B cell (primary cell): ENCODE measurements around the gene ADIPOR1. TPM values are rescaled to one million over a fixed set of nuclear protein-coding genes. Genes with fewer than 3 reads are reported as not detected.
A peak's percentile ranks its signal among the peaks of the same experiment; 100 is the strongest.

ENCODE experiments used
- ATAC-seq: fragments of 200-7000 bp; cut with Tn5 transposase; one replicate; pipeline ENCODE4 v1.10.0; 2021; ENCODE audit warnings: low read depth, mild to moderate bottlenecking, moderate number of reproducible peaks, moderate library complexity
- CTCF ChIA-PET: fragments of 350-600 bp; sonication (Branson Sonifier 250); formaldehyde crosslinking; loops from one replicate; lab custom pipeline; 2021; ENCODE audit warnings: antibody characterized with exemption, inconsistent platforms; lab: Charles Lee
- POLR2A ChIA-PET: fragments of 350-600 bp; sonication (Branson Sonifier 250); formaldehyde crosslinking; loops from one replicate; lab custom pipeline; 2021; ENCODE audit warnings: antibody characterized with exemption; lab: Charles Lee
- DNase-seq: peaks from one replicate; pipeline ENCODE4 v3.0.0; 2013
- H2AFZ ChIP-seq: 2 replicates; pipeline ENCODE4 v1.6.1; 2012; ENCODE audit warnings: mild to moderate bottlenecking, low read depth, low read length; ENCODE audit not compliant: insufficient read depth, poor library complexity, severe bottlenecking
- H3K27ac ChIP-seq, 2 donors: 1 replicate in 1 of 2; 2 replicates in 1 of 2; pipeline ENCODE4 v1.5.1; 2012 to 2013; ENCODE audit warnings: low read length in 2 of 2, mild to moderate bottlenecking in 2 of 2, moderate library complexity in 1 of 2
- H3K27me3 ChIP-seq, 4 experiments: fragments of 200-600 bp in 1 of 4; sonication (generic) in 1 of 4; replicated peaks in 1 of 4; 1 replicate in 2 of 4; 2 replicates in 2 of 4; pipeline versions ENCODE4 v1.6.1 to v1.7.0; 2013 to 2016; ENCODE audit warnings: low read length in 3 of 4, mild to moderate bottlenecking in 2 of 4, mixed read lengths in 1 of 4, moderate library complexity in 1 of 4; ENCODE audit not compliant: insufficient read depth in 4 of 4, control insufficient read depth in 3 of 4; ENCODE audit errors: control extremely low read depth in 1 of 4
- H3K36me3 ChIP-seq, 2 experiments: replicated peaks in 1 of 2; 1 replicate in 1 of 2; 2 replicates in 1 of 2; pipeline versions ENCODE4 v1.6.1 to v1.7.1; 2013; ENCODE audit warnings: low read length in 1 of 2; ENCODE audit not compliant: insufficient read depth in 2 of 2, control insufficient read depth in 1 of 2; ENCODE audit errors: control extremely low read depth in 1 of 2, extremely low read depth in 1 of 2
- H3K4me1 ChIP-seq, 2 donors: fragments of 200-600 bp in 1 of 2; sonication (generic) in 1 of 2; 1 replicate in 1 of 2; 2 replicates in 1 of 2; pipeline versions ENCODE4 v1.5.1 to v1.6.1; 2013 to 2017; ENCODE audit warnings: low read length in 2 of 2; ENCODE audit not compliant: control insufficient read depth in 2 of 2, insufficient read depth in 2 of 2
- H3K4me2 ChIP-seq: replicated peaks from 2 replicates; pipeline ENCODE3; 2012; ENCODE audit warnings: mild to moderate bottlenecking, low read depth, low read length; ENCODE audit not compliant: poor library complexity, severe bottlenecking
- H3K4me3 ChIP-seq, 5 experiments: fragments of 200-600 bp in 1 of 5; sonication (generic) in 1 of 5; 1 replicate in 3 of 5; 2 replicates in 2 of 5; pipeline versions ENCODE4 v1.5.1 to v1.7.0; 2011 to 2016; ENCODE audit warnings: low read length in 4 of 5, mild to moderate bottlenecking in 4 of 5, low read depth in 2 of 5, control low read depth in 1 of 5, moderate library complexity in 1 of 5; ENCODE audit not compliant: insufficient read depth in 1 of 5; ENCODE audit errors: control extremely low read depth in 1 of 5, extremely low read depth in 1 of 5
- H3K79me2 ChIP-seq: fragments of 200-600 bp; sonication (generic); one replicate; pipeline ENCODE4 v1.6.0; 2016; ENCODE audit warnings: low read length; ENCODE audit not compliant: control insufficient read depth, insufficient read depth
- H3K9ac ChIP-seq: fragments of 200-600 bp; sonication (generic); 2 replicates; pipeline ENCODE4 v1.6.1; 2017; ENCODE audit warnings: mild to moderate bottlenecking, low read length, moderate library complexity
- H3K9me3 ChIP-seq, 3 donors: one replicate each; pipeline versions ENCODE4 v1.6.1 to v1.7.1; 2013; ENCODE audit warnings: low read length in 2 of 3; ENCODE audit not compliant: control insufficient read depth in 2 of 3, insufficient read depth in 1 of 3; ENCODE audit errors: control extremely low read depth in 1 of 3
- H4K20me1 ChIP-seq: 2 replicates; pipeline ENCODE4 v1.6.0; 2012; ENCODE audit warnings: mild to moderate bottlenecking, low read length; ENCODE audit not compliant: insufficient read depth, control insufficient read depth, poor library complexity, severe bottlenecking
- H3K27ac Mint-ChIP-seq: one replicate; pipeline ENCODE4 v1.8.0; 2021; ENCODE audit warnings: mixed read lengths
- H3K27me3 Mint-ChIP-seq: one replicate; pipeline ENCODE4 v1.8.0; 2021; ENCODE audit warnings: mixed read lengths
- H3K4me1 Mint-ChIP-seq: one replicate; pipeline ENCODE4 v1.8.0; 2021; ENCODE audit warnings: mixed read lengths
- H3K4me3 Mint-ChIP-seq: one replicate; pipeline ENCODE4 v1.8.0; 2021; ENCODE audit warnings: mixed read lengths
- H3K9me3 Mint-ChIP-seq: one replicate; pipeline ENCODE4 v1.8.0; 2022; ENCODE audit warnings: mixed read lengths; ENCODE audit not compliant: insufficient read depth
- EZH2 ChIP-seq: IDR thresholded peaks from 2 replicates; pipeline ENCODE4 v1.6.1; 2012; ENCODE audit warnings: borderline replicate concordance, low read depth, mild to moderate bottlenecking, moderate library complexity, low read length; ENCODE audit not compliant: insufficient read depth, poor library complexity, severe bottlenecking
- WGBS: methylation state at CpG from one replicate; pipeline ENCODE4 v1.1.5; 2013; ENCODE audit warnings: missing lambda C conversion rate; ENCODE audit not compliant: insufficient coverage; 5-methylcytosine and 5-hydroxymethylcytosine counted together
- intact Hi-C: fragments of 100-400 bp; cut with micrococcal nuclease; formaldehyde crosslinking; loops from one replicate; pipeline ENCODE4 v1.10.0; 2022
- polyA plus RNA-seq: library from polyadenylated mRNA; depleted of rRNA; stranded (reverse); fragments of >200 nt; gene quantifications from 2 replicates; pipeline ENCODE4 v1.2.3, GENCODE V29; 2012
- total RNA-seq, 2 donors: library from RNA; stranded (reverse); fragments of 120-200 nt in 1 of 2; gene quantifications; 1 replicate in 1 of 2; 2 replicates in 1 of 2; pipeline versions ENCODE4 v1.2.3 to v1.2.4, GENCODE V29; 2013 to 2022
- TF ChIP-seq, protein P1 (sequence below): fragments of 200-600 bp; IDR thresholded peaks from one replicate; pipeline ENCODE4 v1.8.0; 2022; ENCODE audit warnings: antibody characterized with exemption, mild to moderate bottlenecking

The ADIPOR1 gene
- total and polyA plus RNA-seq, 2 donors (not counting 1 experiment from before 2014, with no cell fraction given), result 44.2 to 49.5 TPM

DNA sequence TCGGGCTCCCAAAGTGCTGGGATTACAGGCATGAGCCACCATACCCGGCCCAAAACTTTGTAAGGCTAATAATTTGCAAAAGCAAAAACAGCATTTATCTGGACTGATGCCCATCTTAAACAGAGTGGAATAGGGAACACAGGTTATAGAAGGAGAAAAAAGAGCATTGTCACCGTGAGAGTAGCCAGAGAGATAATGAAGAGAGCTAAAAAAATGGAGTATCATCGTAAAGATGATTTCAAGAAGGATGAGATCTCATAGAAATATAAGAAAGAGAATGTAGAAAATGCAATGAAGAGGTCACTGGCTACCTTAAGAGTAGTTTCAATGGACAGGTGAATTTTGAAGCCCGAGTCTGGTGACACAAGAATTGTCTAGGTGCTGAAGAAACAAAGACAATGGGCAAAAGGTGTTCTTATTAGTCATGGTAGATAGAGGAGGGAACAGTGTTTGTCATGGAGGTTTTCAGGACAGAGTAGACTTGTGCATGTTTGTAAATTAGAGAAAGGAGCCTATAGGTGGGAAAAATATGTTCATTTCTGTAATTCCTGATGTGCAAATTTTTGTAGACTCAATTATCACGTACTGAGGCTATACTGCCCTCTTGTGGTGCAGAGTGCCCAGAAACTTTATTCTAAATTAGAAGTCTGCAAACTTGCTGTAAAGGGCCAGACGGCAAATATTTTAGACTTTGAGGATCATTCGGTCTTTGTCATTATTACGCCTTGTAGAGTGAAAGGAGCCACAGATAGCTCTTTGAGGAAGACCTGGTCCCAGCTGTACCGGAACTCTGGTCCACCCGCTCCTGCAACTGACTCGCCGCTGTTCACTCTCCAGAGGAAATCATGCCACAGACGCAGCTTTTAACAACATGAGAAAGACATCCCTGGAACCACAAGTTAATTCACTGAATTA, 41.0 kb upstream of the ADIPOR1 start:
- Histone ChIP-seq H3K4me3 (peak overlapping the region in 3 of 5 experiments; percentile 32 to 40 (median 37)), H3K4me1 (peaks cover 14 to 15% of the 10 kb centered on the region in 2 donors), H4K20me1 (no peaks in the 10 kb centered on the region), H3K79me2 (no peaks in the 10 kb centered on the region), H3K4me2 (peak overlapping the region; percentile 71), H3K9me3 (no peaks in the 10 kb centered on the region), H3K27me3 (no peaks in the 10 kb centered on the region), H3K36me3 (no peaks in the 10 kb centered on the region), H2AFZ (peak overlapping the region; percentile 89), H3K9ac (peak overlapping the region; percentile 56), H3K27ac (peak overlapping the region; percentile 57 to 64)
- intact Hi-C loops, result loop anchor here (1.0 to 2.0 kb wide), 4 partner anchors 30 to 249 kb away; partner anchors contain the start of gene RABIF
- H3K4me1 Mint-ChIP-seq, result peaks cover 16% of the 10 kb centered on the region
- CTCF ChIA-PET, result interaction anchor here (0.5 to 5.1 kb wide), 31 partner anchors 9 to 1610 kb away, joined by 3 to 48 read pairs (median 4); partner anchors contain the start of genes CYB5R1, RABIF and TMEM183A
- peak overlapping the region; percentile 83 for H3K27ac Mint-ChIP-seq
- H3K4me3 Mint-ChIP-seq, result peak overlapping the region; percentile 72
- peaks cover 4% of the 10 kb centered on the region for H3K27me3 Mint-ChIP-seq
- 39% methylated on average over 10 of the region's 14 CpGs for WGBS
- POLR2A ChIA-PET, result no interaction called here
- TF ChIP-seq EZH2, result no peak
- TF ChIP-seq, protein P1, sequence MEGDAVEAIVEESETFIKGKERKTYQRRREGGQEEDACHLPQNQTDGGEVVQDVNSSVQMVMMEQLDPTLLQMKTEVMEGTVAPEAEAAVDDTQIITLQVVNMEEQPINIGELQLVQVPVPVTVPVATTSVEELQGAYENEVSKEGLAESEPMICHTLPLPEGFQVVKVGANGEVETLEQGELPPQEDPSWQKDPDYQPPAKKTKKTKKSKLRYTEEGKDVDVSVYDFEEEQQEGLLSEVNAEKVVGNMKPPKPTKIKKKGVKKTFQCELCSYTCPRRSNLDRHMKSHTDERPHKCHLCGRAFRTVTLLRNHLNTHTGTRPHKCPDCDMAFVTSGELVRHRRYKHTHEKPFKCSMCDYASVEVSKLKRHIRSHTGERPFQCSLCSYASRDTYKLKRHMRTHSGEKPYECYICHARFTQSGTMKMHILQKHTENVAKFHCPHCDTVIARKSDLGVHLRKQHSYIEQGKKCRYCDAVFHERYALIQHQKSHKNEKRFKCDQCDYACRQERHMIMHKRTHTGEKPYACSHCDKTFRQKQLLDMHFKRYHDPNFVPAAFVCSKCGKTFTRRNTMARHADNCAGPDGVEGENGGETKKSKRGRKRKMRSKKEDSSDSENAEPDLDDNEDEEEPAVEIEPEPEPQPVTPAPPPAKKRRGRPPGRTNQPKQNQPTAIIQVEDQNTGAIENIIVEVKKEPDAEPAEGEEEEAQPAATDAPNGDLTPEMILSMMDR, result peak; percentile 93
- DNase-seq (peak; percentile 82), ATAC-seq (peak; percentile 45)
- H3K9me3 Mint-ChIP-seq, result no peaks in the 10 kb centered on the region

DNA sequence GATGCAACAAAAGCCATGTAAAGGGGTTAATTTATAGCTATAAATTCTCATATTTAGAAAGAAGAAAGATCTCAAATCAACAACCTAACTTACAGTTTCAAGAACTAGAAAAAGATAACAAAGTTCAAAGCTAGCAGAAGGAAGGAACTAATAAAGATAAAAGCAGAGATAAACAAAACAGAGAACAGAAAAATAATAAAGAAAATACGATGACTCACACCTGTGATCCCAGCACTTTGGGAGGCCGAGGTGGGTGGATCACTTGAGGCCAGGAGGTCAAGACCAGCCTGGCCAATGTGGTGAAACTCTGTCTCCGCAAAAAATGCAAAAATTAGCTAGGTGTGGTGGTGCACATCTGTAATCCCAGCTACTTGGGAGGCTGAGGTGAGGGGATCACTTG, 36.6 kb upstream of the ADIPOR1 start:
- H3K27me3 ChIP-seq, result no peaks in the 10 kb centered on the region
- TF ChIP-seq EZH2, result no peak
- TF ChIP-seq, protein P1, result no peak
- intact Hi-C loops, result no loop called here
- Mint-ChIP-seq H3K27ac (no peak overlapping the region), H3K27me3 (peaks cover 4% of the 10 kb centered on the region), H3K4me1 (peaks cover 34% of the 10 kb centered on the region), H3K9me3 (no peaks in the 10 kb centered on the region), H3K4me3 (no peak overlapping the region)
- DNase-seq, result no peak
- CTCF ChIA-PET, result interaction anchor here (1.2 kb wide), 1 partner anchor 26 kb away, joined by 3 read pairs; no protein-coding TSS in a partner anchor
- H3K9me3 ChIP-seq, result no peaks in the 10 kb centered on the region
- no peak overlapping the region for H3K4me3 ChIP-seq
- H3K4me1 ChIP-seq, result peaks cover 27% of the 10 kb centered on the region in 2 donors
- no peaks in the 10 kb centered on the region for H4K20me1 ChIP-seq
- H2AFZ ChIP-seq, result no peak overlapping the region
- no peaks in the 10 kb centered on the region for H3K36me3 ChIP-seq
- H3K9ac ChIP-seq, result no peak overlapping the region
- WGBS, result 68% methylated on average over 2 of the region's 3 CpGs
- no peak overlapping the region for H3K4me2 ChIP-seq
- POLR2A ChIA-PET, result no interaction called here
- H3K27ac ChIP-seq, result no peak overlapping the region
- no peaks in the 10 kb centered on the region for H3K79me2 ChIP-seq
- no peak for ATAC-seq
